ENCODE data around the gene AARSD1.
"Not testable (repeated sequence)": the region's sequence is repeated elsewhere in the genome, so short reads cannot be mapped to it uniquely, and the experiment has no call there.

AARSD1 gene

DNA sequence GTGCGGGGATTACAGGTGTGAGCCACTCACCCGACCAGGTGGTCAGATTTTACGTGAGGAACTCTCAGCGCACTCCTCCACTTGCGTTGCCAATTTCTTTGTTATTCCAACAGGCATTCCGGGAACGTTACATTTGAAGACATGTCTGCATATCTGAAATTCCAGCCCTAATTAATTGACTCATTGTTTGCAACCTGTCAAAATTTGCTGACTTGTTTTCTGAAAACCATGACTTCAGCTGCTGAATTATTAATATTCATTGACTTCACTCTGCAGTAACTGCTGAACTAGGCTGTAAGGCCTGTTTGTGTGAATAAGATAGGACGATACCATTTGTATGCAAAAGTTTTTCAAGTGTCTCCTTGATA, 47.0 kb downstream of the AARSD1 start:
- Histone ChIP-seq H3K9ac (ENCODE audit: low read depth, low read length) (no peak overlapping the region), H3K4me1 (ENCODE audit: insufficient read depth, low read length) (peaks cover 7% of the 10 kb centered on the region; the same call in 1 of the 2 replicates), H3K36me3 (ENCODE audit: insufficient read depth, low read length) (no peaks in the 10 kb centered on the region), H3K4me3 (ENCODE audit: low read length) (no peak overlapping the region), H3K27ac (ENCODE audit: low read depth, low read length) (no peak overlapping the region; the same call in 1 of the 2 replicates), H3K9me3 (ENCODE audit: insufficient read depth, low read depth, low read length) (no peaks in the 10 kb centered on the region), H3K27me3 (ENCODE audit: insufficient read depth, low read length) (no peaks in the 10 kb centered on the region)
- 75% methylated on average over 8 of the region's 8 CpGs for WGBS

DNA sequence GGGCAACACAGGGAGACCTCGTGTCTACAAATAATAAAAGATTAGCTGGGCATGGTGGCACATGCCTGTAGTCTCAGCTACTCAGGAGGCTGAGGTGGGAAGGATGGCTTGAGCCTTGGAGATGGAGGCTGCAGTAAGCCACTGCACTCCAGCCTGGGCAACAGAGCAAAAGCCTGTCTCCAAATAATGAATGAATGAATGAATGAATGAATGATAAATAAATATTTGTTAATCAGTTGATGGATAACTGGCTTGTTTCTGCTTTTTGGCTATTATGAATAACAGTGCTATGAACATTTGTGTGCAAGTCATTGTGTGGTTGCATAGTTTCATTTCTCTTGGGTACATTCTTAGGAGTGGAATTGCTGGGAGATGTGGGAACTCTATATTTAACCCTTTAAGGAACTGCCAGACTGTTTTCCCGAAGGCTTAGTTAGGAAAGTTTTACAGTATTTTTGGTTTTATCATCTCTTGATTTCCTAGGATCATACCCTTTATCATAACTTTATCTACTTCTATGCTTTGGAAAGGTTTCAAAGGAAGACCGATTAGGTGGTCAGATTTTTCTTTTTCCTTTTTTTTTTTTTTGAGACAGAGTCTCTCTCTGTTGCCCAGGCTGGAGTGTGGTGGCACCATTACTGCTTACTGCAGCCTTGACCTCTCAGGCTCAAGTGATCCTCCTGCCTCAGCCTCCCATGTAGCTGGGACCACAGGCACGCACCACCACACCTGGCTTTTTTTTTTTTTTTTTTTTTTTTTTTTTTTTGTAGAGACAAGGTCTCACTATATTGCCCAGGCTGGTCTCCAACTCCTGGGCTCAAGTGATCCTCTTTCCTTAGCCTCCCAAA, 47.6 kb downstream of the AARSD1 start:
- H3K4me3 ChIP-seq (ENCODE audit: low read length); H3K9me3 ChIP-seq (ENCODE audit: insufficient read depth, low read depth, low read length); H3K27ac ChIP-seq (ENCODE audit: low read depth, low read length); H3K36me3 ChIP-seq (ENCODE audit: insufficient read depth, low read length); H3K27me3 ChIP-seq (ENCODE audit: insufficient read depth, low read length); H3K9ac ChIP-seq (ENCODE audit: low read depth, low read length); H3K4me1 ChIP-seq (ENCODE audit: insufficient read depth, low read length): not testable (repeated sequence)
- 88% methylated on average over 2 of the region's 4 CpGs for WGBS

DNA sequence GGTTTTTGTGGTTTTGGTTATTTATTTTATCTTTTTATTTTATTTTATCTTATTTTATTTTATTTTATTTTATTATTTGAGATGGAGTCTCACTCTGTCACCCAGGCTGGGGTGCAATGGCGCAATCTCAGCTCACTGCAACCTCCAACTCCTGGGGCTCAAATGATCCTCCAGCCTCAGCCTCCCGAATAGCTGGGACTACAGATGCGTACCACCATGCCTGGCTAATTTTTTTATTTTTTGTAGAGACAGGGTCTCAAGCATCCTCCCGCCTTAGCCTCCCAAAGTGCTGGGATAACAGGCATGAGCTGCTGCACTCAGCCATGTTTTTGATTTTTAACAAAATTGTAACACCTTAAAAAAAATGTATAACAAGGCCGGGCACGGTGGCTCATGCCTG, 49.0 kb downstream of the AARSD1 start:
- WGBS: 94% methylated on average over 6 of the region's 6 CpGs
- not testable (repeated sequence) for H3K9ac ChIP-seq (ENCODE audit: low read depth, low read length); H3K27ac ChIP-seq (ENCODE audit: low read depth, low read length); H3K4me3 ChIP-seq (ENCODE audit: low read length); H3K36me3 ChIP-seq (ENCODE audit: insufficient read depth, low read length); H3K9me3 ChIP-seq (ENCODE audit: insufficient read depth, low read depth, low read length); H3K4me1 ChIP-seq (ENCODE audit: insufficient read depth, low read length); H3K27me3 ChIP-seq (ENCODE audit: insufficient read depth, low read length)

DNA sequence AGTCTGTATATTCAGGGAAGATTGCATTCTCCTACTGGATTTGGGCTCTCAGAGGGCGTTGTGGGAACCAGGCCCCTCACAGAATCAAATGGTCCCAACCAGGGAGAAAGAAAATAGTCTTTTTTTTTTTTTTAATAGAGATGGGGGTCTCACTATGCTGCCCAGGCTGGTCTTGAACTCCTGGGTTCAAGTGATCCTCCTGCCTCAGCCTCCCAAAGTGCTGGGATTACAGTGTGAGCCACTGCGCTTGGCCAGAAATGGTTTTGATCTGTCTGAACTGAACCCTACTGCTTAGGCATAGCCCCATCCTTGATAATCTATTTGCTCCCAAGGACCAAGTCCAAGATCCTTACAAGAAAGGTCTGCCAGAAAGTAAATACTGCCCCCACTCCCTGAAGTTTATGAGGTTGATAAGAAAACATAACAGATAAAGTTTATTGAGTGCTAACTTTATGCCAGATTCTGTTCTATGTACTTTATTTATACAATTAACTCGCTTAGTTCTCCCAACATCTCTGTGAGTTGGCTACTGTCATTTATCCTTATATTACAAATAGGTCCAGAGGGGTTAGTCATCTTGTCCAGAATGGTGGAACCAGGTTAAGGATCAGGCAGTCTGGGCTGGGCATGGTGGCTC, 50.2 kb downstream of the AARSD1 start:
- H3K9ac ChIP-seq (ENCODE audit: low read depth, low read length): no peak overlapping the region
- no peaks in the 10 kb centered on the region for H3K9me3 ChIP-seq (ENCODE audit: insufficient read depth, low read depth, low read length)
- H3K4me3 ChIP-seq (ENCODE audit: low read length): no peak overlapping the region
- H3K36me3 ChIP-seq (ENCODE audit: insufficient read depth, low read length): no peaks in the 10 kb centered on the region
- H3K27me3 ChIP-seq (ENCODE audit: insufficient read depth, low read length): no peaks in the 10 kb centered on the region
- 84% methylated on average over 2 of the region's 3 CpGs for WGBS
- no peak overlapping the region for H3K27ac ChIP-seq (ENCODE audit: low read depth, low read length)
- H3K4me1 ChIP-seq (ENCODE audit: insufficient read depth, low read length): no peaks in the 10 kb centered on the region

DNA sequence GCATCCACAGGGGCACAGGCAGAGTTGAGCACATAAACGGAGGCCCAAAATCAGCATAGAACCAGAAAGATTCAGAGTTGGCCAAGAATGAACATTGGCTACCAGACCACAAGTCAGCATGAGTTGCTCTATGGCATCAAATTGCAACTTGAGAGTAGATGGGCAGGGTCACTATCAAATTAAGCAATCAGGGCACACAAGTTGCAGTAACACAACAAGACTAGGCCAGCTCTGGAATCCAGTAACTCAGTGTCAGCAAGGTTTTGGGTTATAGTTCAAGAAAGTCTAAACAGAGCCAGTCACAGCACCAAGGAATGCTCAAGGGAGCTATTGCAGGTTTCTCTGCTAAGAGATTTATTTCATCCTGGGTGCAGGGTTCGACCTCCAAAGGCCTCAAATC, 50.7 kb downstream of the AARSD1 start:
- no peak overlapping the region for H3K9ac ChIP-seq (ENCODE audit: low read depth, low read length)
- H3K4me1 ChIP-seq (ENCODE audit: insufficient read depth, low read length): no peaks in the 10 kb centered on the region
- H3K36me3 ChIP-seq (ENCODE audit: insufficient read depth, low read length): no peaks in the 10 kb centered on the region
- no peaks in the 10 kb centered on the region for H3K9me3 ChIP-seq (ENCODE audit: insufficient read depth, low read depth, low read length)
- WGBS: 79% methylated on average over 2 of the region's 2 CpGs
- H3K27ac ChIP-seq (ENCODE audit: low read depth, low read length): no peak overlapping the region
- no peaks in the 10 kb centered on the region for H3K27me3 ChIP-seq (ENCODE audit: insufficient read depth, low read length)
- no peak overlapping the region for H3K4me3 ChIP-seq (ENCODE audit: low read length)

DNA sequence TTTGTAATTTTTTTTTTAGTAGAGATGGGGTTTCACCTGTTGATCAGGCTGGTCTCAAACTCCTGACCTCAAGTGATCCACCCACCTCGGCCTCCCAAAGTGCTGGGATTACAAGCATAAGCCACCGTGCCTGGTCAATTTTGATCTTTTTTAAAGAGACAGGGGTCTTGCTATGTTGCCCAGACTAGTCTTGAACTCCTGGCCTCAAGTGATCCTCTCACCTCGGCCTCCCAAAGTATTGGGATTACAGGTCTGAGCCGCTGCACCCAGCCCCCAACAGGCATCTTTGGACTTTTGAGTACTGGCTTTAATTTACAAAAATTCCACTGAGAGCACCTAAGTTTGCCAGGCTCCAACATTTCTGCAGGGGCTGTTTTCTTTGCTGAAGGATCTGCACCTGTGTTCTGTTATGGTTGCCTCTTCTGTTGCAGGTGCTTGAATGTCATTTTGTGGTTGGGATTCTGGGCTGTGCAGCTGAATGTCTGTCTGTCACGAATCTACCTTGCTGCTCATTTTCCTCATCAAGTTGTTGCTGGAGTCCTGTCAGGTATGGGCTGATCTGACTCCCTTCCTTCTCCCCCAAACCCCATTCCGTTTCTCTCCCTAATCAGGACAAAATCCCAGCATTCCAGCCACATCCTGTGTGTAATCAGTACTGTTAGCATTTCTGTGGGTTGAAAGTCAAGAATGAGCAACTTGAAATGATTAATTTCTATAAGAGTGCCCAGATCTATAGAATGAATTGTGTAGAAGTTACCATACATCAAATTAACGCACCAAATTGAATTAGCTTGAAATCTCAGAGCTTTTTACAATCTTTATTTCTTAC, 55.2 kb downstream of the AARSD1 start:
- Histone ChIP-seq H3K4me3 (ENCODE audit: low read length) (no peak overlapping the region), H3K9ac (ENCODE audit: low read depth, low read length) (no peak overlapping the region), H3K36me3 (ENCODE audit: insufficient read depth, low read length) (no peaks in the 10 kb centered on the region), H3K27me3 (ENCODE audit: insufficient read depth, low read length) (no peaks in the 10 kb centered on the region), H3K27ac (ENCODE audit: low read depth, low read length) (no peak overlapping the region), H3K9me3 (ENCODE audit: insufficient read depth, low read depth, low read length) (no peaks in the 10 kb centered on the region), H3K4me1 (ENCODE audit: insufficient read depth, low read length) (no peaks in the 10 kb centered on the region)
- WGBS: 88% methylated on average over 7 of the region's 7 CpGs

DNA sequence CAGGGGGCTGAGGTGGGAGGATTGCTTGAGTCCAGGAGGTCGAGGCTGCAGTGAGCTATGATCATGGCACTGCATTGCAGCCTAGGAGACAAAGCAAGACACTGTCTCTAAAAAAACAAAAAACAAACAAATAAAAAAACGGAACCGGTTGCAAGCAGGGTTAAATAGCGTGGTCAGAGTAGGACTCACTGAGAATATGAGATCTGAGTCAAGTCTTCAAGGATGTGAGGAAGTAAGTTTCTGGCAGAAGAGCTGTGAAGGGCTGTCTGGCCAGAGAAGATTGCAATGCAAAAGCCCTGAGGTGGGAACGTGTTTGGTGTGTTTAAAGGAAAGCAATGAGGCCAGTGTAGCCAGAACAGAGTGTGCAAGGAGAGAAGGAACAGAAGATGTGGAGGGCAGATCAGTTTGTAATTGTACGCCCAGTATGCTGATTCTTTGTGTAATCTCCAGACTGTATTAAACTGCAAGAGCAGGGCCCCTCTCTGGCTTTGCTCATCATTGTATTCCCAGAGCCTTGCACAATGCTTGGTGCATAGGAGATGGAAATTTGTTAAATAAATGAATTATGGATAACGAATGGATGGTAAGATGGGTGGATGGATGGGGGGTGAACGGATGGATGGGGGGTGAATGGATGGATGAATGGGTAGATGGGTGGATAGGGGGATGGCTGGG, 57.3 kb downstream of the AARSD1 start:
- H3K9me3 ChIP-seq (ENCODE audit: insufficient read depth, low read depth, low read length): no peaks in the 10 kb centered on the region
- H3K4me1 ChIP-seq (ENCODE audit: insufficient read depth, low read length): no peaks in the 10 kb centered on the region
- H3K4me3 ChIP-seq (ENCODE audit: low read length): no peak overlapping the region
- no peak overlapping the region for H3K27ac ChIP-seq (ENCODE audit: low read depth, low read length)
- no peaks in the 10 kb centered on the region for H3K27me3 ChIP-seq (ENCODE audit: insufficient read depth, low read length)
- WGBS: 88% methylated on average over 8 of the region's 8 CpGs
- no peaks in the 10 kb centered on the region for H3K36me3 ChIP-seq (ENCODE audit: insufficient read depth, low read length)
- H3K9ac ChIP-seq (ENCODE audit: low read depth, low read length): no peak overlapping the region

DNA sequence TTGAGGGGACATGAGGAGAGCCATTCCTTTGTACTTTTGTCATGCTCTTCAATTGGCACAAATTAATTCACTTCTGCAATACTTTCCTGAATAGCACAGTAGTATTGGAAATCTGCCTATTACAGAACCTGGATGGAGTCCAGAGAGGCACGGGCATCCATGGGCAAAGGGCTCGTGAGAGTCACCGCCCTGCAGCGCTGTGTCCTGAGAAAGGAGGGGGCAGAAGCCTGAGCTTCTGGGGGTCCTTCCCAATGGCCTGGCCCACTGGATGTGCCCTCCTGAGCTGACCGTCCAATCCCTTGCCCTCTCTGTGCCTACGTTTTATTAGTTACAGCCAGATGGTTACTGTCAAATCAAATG, 60.2 kb downstream of the AARSD1 start:
- no peak overlapping the region for H3K27ac ChIP-seq (ENCODE audit: low read depth, low read length)
- 89% methylated on average over 6 of the region's 6 CpGs for WGBS
- no peaks in the 10 kb centered on the region for H3K4me1 ChIP-seq (ENCODE audit: insufficient read depth, low read length)
- no peaks in the 10 kb centered on the region for H3K27me3 ChIP-seq (ENCODE audit: insufficient read depth, low read length)
- H3K36me3 ChIP-seq (ENCODE audit: insufficient read depth, low read length): no peaks in the 10 kb centered on the region
- H3K4me3 ChIP-seq (ENCODE audit: low read length): no peak overlapping the region
- no peak overlapping the region for H3K9ac ChIP-seq (ENCODE audit: low read depth, low read length)
- no peaks in the 10 kb centered on the region for H3K9me3 ChIP-seq (ENCODE audit: insufficient read depth, low read depth, low read length)

DNA sequence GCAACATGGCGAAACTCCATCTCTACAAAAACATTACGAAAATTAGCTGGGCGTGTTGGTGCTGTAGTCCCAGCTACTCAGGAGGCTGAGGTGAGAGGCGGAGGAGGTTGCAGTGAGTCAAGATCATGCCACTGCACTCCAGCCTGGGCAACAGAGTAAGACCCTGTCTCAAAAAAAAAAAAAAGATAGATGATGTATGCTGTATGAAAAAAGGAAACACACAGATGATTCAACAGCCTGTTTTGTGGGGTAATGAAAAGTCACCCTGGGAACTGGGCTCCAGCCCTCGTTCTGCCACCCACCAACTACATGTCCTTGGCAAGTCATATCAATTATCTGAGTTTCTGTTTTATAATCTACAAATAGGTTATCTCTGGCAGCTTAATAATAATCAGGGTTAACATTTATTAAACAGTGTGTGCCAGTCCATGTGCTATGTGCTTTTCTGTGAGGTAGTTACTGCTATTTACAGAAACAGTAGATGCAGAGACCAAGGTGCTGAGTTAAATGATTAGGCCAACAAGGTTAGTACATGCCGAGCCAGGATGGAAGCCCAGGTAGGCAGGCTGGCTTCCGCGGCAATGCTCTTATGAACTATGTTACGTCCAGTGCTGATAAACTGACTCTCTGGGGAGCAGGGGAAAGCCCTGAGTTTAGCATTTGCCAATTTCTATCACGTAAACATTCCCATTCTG, 62.6 kb downstream of the AARSD1 start:
- Histone ChIP-seq H3K36me3 (ENCODE audit: insufficient read depth, low read length) (no peaks in the 10 kb centered on the region), H3K4me3 (ENCODE audit: low read length) (no peak overlapping the region), H3K27ac (ENCODE audit: low read depth, low read length) (no peak overlapping the region), H3K4me1 (ENCODE audit: insufficient read depth, low read length) (no peaks in the 10 kb centered on the region), H3K9me3 (ENCODE audit: insufficient read depth, low read depth, low read length) (no peaks in the 10 kb centered on the region), H3K27me3 (ENCODE audit: insufficient read depth, low read length) (no peaks in the 10 kb centered on the region), H3K9ac (ENCODE audit: low read depth, low read length) (no peak overlapping the region)
- WGBS: 95% methylated on average over 10 of the region's 10 CpGs

All from HUES64 (cell line).